Neural cell (in vitro differentiated cells): Measurements from ENCODE around the gene PCED1A.

Source experiments
- SMC3 ChIP-seq: fragments of 450-650 bp; conservative IDR thresholded peaks from 2 replicates; pipeline ENCODE4 v1.6.1; 2014; ENCODE audit warnings: antibody characterized with exemption, mild to moderate bottlenecking, moderate library complexity; ENCODE audit not compliant: poor library complexity
- TAF1 ChIP-seq: IDR thresholded peaks from 2 replicates; pipeline ENCODE4 v1.6.1; 2012; ENCODE audit warnings: low read depth
- TF ChIP-seq, protein P1 (sequence below): fragments of 450-650 bp; IDR thresholded peaks from 2 replicates; pipeline ENCODE4 v1.5.1; 2014; ENCODE audit warnings: antibody characterized with exemption, mild to moderate bottlenecking, moderate library complexity; ENCODE audit not compliant: poor library complexity, severe bottlenecking

DNA sequence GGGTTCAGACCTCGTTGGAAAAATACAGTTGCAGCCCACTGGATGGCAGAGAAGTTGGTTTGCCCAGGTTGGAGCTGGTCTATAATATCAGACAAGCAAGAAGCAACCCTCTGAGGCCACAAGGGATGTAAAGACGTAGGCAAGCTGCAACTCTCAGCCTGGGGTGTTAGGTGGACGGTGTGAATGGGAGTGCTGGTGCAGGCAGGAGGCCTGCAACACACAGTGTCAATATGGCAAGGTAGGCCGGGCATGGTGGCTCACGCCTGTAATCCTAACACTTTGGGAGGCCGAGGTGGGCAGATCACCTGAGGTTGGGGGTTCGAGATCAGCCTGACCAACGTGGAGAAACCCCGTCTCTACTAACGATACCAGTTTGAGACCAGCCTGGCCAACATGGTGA, 10.6 kb upstream of the PCED1A start:
- TF ChIP-seq, protein P1, sequence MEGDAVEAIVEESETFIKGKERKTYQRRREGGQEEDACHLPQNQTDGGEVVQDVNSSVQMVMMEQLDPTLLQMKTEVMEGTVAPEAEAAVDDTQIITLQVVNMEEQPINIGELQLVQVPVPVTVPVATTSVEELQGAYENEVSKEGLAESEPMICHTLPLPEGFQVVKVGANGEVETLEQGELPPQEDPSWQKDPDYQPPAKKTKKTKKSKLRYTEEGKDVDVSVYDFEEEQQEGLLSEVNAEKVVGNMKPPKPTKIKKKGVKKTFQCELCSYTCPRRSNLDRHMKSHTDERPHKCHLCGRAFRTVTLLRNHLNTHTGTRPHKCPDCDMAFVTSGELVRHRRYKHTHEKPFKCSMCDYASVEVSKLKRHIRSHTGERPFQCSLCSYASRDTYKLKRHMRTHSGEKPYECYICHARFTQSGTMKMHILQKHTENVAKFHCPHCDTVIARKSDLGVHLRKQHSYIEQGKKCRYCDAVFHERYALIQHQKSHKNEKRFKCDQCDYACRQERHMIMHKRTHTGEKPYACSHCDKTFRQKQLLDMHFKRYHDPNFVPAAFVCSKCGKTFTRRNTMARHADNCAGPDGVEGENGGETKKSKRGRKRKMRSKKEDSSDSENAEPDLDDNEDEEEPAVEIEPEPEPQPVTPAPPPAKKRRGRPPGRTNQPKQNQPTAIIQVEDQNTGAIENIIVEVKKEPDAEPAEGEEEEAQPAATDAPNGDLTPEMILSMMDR, result no peak
- TF ChIP-seq SMC3, result no peak
- no peak for TF ChIP-seq TAF1
